ENCODE results near the gene OPCML. TPM values are rescaled to one million over a fixed set of nuclear protein-coding genes. Genes with fewer than 3 reads are reported as not detected.

Gene OPCML
- total and polyA plus RNA-seq, 2 of the 13 experiments (the other 11 are each of a cell fraction or from before 2014, with no cell fraction given): not detected

DNA sequence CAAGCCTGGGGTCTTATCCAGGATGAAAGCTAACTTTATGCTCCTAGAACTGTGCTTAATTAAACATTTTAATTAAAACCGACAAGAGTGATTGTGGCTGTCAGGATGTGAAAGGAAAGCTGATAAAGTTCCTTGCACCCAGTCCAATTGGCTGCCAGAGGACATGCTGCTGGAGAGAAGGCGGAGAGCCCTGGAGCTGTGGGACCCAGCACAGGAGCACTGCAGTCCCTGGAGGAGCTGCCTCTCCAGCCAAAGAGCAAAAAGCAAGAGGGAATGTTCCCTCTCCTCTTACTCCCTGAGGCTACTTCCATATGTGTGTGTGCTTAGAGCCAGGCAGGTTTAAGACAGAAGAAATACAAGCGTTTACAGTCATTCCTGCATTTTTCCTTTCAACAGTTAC, 118.6 kb downstream of the OPCML start:
- Histone ChIP-seq H2AFZ (ENCODE audit: low read length) (no peak overlapping the region), H3K79me2 (ENCODE audit: insufficient read depth, low read length) (no peaks in the 10 kb centered on the region), H3K4me2 (ENCODE audit: low read depth, low read length) (no peak overlapping the region), H3K36me3 (replicated peaks in 1 of 2; ENCODE audit: control insufficient read depth in 1 of 2, insufficient read depth in 2 of 2, low read length in 2 of 2) (no peaks in the 10 kb centered on the region), H3K9me3 (ENCODE audit: low read length) (no peaks in the 10 kb centered on the region; the same call in 1 of the 2 replicates), H4K20me1 (ENCODE audit: insufficient read depth, low read length) (no peaks in the 10 kb centered on the region), H3K4me3 (replicated peaks in 1 of 3; ENCODE audit: insufficient read depth in 1 of 3, low read depth in 2 of 3, low read length in 3 of 3) (no peak overlapping the region), H3K9ac (ENCODE audit: insufficient read depth, low read depth, low read length) (no peak overlapping the region), H3K27ac (ENCODE audit: extremely low read length, insufficient read depth, low read length) (no peak overlapping the region), H3K27me3 (ENCODE audit: control insufficient read depth in 1 of 2, insufficient read depth in 2 of 2, low read length in 2 of 2) (0 out of 5 replicates have a peak, but pooled peaks cover 0 to 5% of the 10 kb centered on the region in 2 experiments), H3K4me1 (ENCODE audit: insufficient read depth, low read length) (no peaks in the 10 kb centered on the region)
- no peak for FAIRE-seq
- TF ChIP-seq CBX1 (IDR thresholded peaks at IDR 0.05; ENCODE audit: low read depth) (no peak), STAT5B (CRISPR knock-in tag; IDR thresholded peaks at IDR 0.05) (no peak), ZNF781 (CRISPR knock-in tag; IDR thresholded peaks at IDR 0.05; ENCODE audit: borderline replicate concordance, not compliant biosample characterization) (no peak), NFRKB (IDR thresholded peaks at IDR 0.05) (no peak), MTF2 (CRISPR knock-in tag; IDR thresholded peaks at IDR 0.05; ENCODE audit: borderline replicate concordance) (no peak)
- TF ChIP-seq, protein P1, sequence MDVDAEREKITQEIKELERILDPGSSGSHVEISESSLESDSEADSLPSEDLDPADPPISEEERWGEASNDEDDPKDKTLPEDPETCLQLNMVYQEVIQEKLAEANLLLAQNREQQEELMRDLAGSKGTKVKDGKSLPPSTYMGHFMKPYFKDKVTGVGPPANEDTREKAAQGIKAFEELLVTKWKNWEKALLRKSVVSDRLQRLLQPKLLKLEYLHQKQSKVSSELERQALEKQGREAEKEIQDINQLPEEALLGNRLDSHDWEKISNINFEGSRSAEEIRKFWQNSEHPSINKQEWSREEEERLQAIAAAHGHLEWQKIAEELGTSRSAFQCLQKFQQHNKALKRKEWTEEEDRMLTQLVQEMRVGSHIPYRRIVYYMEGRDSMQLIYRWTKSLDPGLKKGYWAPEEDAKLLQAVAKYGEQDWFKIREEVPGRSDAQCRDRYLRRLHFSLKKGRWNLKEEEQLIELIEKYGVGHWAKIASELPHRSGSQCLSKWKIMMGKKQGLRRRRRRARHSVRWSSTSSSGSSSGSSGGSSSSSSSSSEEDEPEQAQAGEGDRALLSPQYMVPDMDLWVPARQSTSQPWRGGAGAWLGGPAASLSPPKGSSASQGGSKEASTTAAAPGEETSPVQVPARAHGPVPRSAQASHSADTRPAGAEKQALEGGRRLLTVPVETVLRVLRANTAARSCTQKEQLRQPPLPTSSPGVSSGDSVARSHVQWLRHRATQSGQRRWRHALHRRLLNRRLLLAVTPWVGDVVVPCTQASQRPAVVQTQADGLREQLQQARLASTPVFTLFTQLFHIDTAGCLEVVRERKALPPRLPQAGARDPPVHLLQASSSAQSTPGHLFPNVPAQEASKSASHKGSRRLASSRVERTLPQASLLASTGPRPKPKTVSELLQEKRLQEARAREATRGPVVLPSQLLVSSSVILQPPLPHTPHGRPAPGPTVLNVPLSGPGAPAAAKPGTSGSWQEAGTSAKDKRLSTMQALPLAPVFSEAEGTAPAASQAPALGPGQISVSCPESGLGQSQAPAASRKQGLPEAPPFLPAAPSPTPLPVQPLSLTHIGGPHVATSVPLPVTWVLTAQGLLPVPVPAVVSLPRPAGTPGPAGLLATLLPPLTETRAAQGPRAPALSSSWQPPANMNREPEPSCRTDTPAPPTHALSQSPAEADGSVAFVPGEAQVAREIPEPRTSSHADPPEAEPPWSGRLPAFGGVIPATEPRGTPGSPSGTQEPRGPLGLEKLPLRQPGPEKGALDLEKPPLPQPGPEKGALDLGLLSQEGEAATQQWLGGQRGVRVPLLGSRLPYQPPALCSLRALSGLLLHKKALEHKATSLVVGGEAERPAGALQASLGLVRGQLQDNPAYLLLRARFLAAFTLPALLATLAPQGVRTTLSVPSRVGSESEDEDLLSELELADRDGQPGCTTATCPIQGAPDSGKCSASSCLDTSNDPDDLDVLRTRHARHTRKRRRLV (CRISPR knock-in tag; IDR thresholded peaks at IDR 0.05): no peak
- TF ChIP-seq, protein P2, sequence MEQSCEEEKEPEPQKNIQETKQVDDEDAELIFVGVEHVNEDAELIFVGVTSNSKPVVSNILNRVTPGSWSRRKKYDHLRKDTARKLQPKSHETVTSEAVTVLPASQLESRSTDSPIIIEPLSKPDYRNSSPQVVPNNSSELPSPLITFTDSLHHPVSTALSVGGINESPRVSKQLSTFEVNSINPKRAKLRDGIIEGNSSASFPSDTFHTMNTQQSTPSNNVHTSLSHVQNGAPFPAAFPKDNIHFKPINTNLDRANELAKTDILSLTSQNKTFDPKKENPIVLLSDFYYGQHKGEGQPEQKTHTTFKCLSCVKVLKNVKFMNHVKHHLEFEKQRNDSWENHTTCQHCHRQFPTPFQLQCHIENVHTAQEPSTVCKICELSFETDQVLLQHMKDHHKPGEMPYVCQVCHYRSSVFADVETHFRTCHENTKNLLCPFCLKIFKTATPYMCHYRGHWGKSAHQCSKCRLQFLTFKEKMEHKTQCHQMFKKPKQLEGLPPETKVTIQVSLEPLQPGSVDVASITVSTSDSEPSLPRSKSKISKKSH (CRISPR knock-in tag; IDR thresholded peaks at IDR 0.05; ENCODE audit: borderline replicate concordance): no peak
- no peak for ATAC-seq
- intact Hi-C loops (cut with micrococcal nuclease; ENCODE audit: unreplicated experiment) (no loop called here), in situ Hi-C loops (cut with HindIII; ENCODE audit: extremely low pct_ligation_motif_present, low pct_unique_long_range_greater_than_20kb) (no loop called here)
- CTCF ChIA-PET (ENCODE audit: low intra/inter-chr PET ratio, low total read pairs): no interaction called here
- WGBS (ENCODE audit: low lambda C conversion rate): 15% methylated on average over 3 of the region's 3 CpGs
- no TSS peak for BruUV-seq (replicated peaks)
- DNase-seq (ENCODE audit: low spot score): no peak
- POLR2A ChIA-PET: no interaction called here

Data from HepG2 (cell line).